Measurements from ENCODE around the gene TTPAL.

Gene TTPAL

DNA sequence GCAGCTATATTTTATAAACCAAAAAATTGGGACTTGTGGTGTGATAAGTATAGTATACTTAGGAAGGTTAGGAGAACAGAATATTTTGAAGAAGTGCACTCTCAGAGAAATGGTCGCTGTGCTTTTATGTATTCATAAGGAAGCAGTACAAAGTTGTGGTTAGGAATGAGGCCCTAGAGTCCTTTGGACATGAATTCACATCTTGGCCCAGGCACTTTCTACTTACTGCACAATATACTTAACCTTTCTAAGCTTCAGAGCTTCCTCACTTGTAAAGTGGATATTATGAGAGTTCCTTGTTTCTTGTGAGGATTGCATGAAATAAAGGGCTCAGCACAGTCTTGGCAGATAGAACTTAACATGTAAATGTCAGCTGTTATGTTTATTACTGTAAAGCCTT is 67.2 kb downstream of the TTPAL start:
- no peak for FAIRE-seq

DNA sequence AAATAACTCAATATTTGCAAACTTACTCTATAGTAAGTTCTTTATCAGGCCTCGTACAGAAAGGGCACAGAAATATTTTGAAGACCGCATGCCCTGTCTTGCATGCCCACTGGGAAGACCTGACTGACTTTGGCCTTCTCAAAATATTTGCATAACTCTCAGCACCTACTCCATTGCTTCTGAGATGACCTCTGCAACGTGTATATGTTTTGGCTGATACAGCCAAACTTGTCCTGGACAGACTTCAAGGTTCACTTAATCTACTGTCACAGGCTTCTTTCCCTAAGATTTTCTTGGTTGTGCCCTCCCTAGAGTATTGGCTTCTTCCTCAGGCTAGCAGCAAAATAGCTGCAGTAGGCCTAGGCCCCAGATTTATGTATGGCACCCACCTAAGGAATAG is 67.7 kb downstream of the TTPAL start:
- no peak for FAIRE-seq

All from colon (tissue), 2 donors.